ENCODE measurements around the gene YDJC.

- TF ChIP-seq EZH2phosphoT487 (IDR thresholded peaks at IDR 0.05; ENCODE audit: borderline replicate concordance, low read depth, low read length) (no peak), CTCF (conservative IDR thresholded peaks at IDR 0.05; ENCODE audit: low read length) (no peak)
Measured at GRCh38 chr22:21598302-21598701, 31.5 kb downstream of the YDJC start.
